Amygdala (tissue), 56 donors: ENCODE data around the gene INHBA.

Experiments
- DNase-seq, 56 donors: peaks; one replicate each; lab custom pipeline; 2025; lab: John Stamatoyannopoulos, UW

Gene INHBA

GRCh38 chr7:41702635-41703371, at the start of gene INHBA:
Gene INHBA (minus strand): TSS chr7:41703090. CDS start chr7:41700374, 2,716 bp downstream.
- no peak for DNase-seq

- no peak for DNase-seq
Observed at GRCh38 chr7:41752615-41753014, 49.7 kb upstream of the INHBA start.

GRCh38 chr7:41750661-41751540, 48.0 kb upstream of the INHBA start:
- no peak for DNase-seq

- no peak for DNase-seq
Observed at GRCh38 chr7:41747961-41748360, 45.1 kb upstream of the INHBA start.

GRCh38 chr7:41745451-41745850, 42.6 kb upstream of the INHBA start:
- no peak for DNase-seq

- DNase-seq = no peak
Observed at GRCh38 chr7:41744161-41744560, 41.3 kb upstream of the INHBA start.

GRCh38 chr7:41742401-41743020, 39.6 kb upstream of the INHBA start:
- no peak for DNase-seq

GRCh38 chr7:41738806-41739205, 35.9 kb upstream of the INHBA start:
- DNase-seq = peak in 2 of 56 donors; percentile 5 to 7

- no peak for DNase-seq
Observed at GRCh38 chr7:41738336-41738735, 35.4 kb upstream of the INHBA start.

GRCh38 chr7:41735206-41735605, 32.3 kb upstream of the INHBA start:
- DNase-seq = no peak

- DNase-seq = peak in 1 of 56 donors; percentile 8
Observed at GRCh38 chr7:41732843-41733306, 30.0 kb upstream of the INHBA start.

GRCh38 chr7:41732436-41732785, 29.5 kb upstream of the INHBA start:
- DNase-seq = no peak

GRCh38 chr7:41731493-41732435, 28.9 kb upstream of the INHBA start:
- peak in 4 of 56 donors; percentile 2 to 19 (median 11) for DNase-seq

GRCh38 chr7:41730668-41731067, 27.8 kb upstream of the INHBA start:
- no peak for DNase-seq

- DNase-seq = no peak
Observed at GRCh38 chr7:41730161-41730560, 27.3 kb upstream of the INHBA start.

- no peak for DNase-seq
Observed at GRCh38 chr7:41729059-41729458, 26.2 kb upstream of the INHBA start.

GRCh38 chr7:41725013-41725412, 22.1 kb upstream of the INHBA start:
- no peak for DNase-seq

- no peak for DNase-seq
Observed at GRCh38 chr7:41720886-41721285, 18.0 kb upstream of the INHBA start.

GRCh38 chr7:41720046-41720445, 17.2 kb upstream of the INHBA start:
- DNase-seq = no peak

GRCh38 chr7:41716691-41717090, 13.8 kb upstream of the INHBA start:
- no peak for DNase-seq
